Stomach (tissue), 9 donors: Measurements from ENCODE around the gene ACVR1B. TPM values are rescaled to one million over a fixed set of nuclear protein-coding genes. Genes with fewer than 3 reads are reported as not detected.

Experiments used
- DNase-seq, 2 donors: peaks; one replicate each; pipeline versions ENCODE4 v3.0.0 to v3.0.0-alpha.2; 2013 to 2019
- H3K27ac ChIP-seq, 5 donors: fragments of 200-600 bp in 4 of 5; sonication (generic) in 4 of 5; one replicate each; pipeline ENCODE4 v1.5.1; 2013 to 2019; ENCODE audit warnings: mild to moderate bottlenecking in 1 of 5, moderate library complexity in 1 of 5
- H3K27me3 ChIP-seq, 3 donors: fragments of 200-600 bp; sonication (generic); one replicate each; pipeline ENCODE4 v1.5.1; 2017 to 2019; ENCODE audit warnings: mixed run types in 1 of 3
- H3K36me3 ChIP-seq, 4 donors: fragments of 200-600 bp; sonication (generic); 1 replicate in 3 of 4; 2 replicates in 1 of 4; pipeline ENCODE4 v1.5.1; 2016 to 2019
- H3K4me1 ChIP-seq, 4 donors: fragments of 200-600 bp; sonication (generic); one replicate each; pipeline ENCODE4 v1.5.1; 2016 to 2019
- H3K4me3 ChIP-seq, 4 donors: fragments of 200-600 bp; sonication (generic) in 3 of 4; one replicate each; pipeline ENCODE4 v1.5.1; 2016 to 2019; ENCODE audit warnings: mild to moderate bottlenecking in 1 of 4
- H3K9me3 ChIP-seq, 4 donors: fragments of 200-600 bp; sonication (generic); one replicate each; pipeline ENCODE4 v1.5.1; 2016 to 2019
- CTCF ChIP-seq, 7 experiments: fragments of 450-650 bp in 4 of 7; fragments of 200-600 bp in 3 of 7; sonication (generic) in 3 of 7; IDR thresholded peaks; one replicate each; pipeline ENCODE4 v1.5.1; 2016 to 2019; ENCODE audit warnings: antibody characterized with exemption in 7 of 7, control low read depth in 2 of 7, mild to moderate bottlenecking in 1 of 7
- EP300 ChIP-seq: sonication (generic); formaldehyde crosslinking; IDR thresholded peaks from one replicate; pipeline ENCODE4 v1.6.1; 2017; ENCODE audit warnings: antibody characterized with exemption
- POLR2A ChIP-seq, 4 donors: fragments of 450-650 bp; IDR thresholded peaks; one replicate each; pipeline ENCODE4 v1.6.1; 2016; ENCODE audit warnings: antibody characterized with exemption in 4 of 4, control low read depth in 2 of 4, mild to moderate bottlenecking in 1 of 4, moderate library complexity in 1 of 4
- POLR2AphosphoS5 ChIP-seq, 3 donors: sonication (generic); formaldehyde crosslinking; IDR thresholded peaks; one replicate each; pipeline ENCODE4 v1.6.1; 2016; ENCODE audit warnings: antibody characterized with exemption in 3 of 3
- WGBS, 5 donors: extraction: QIAGEN DNeasy Blood & Tissue Kit in 3 of 5; methylation state at CpG; one replicate each; pipeline versions ENCODE4 v1.1.5 to v1.1.7; 2013 to 2018; 5-methylcytosine and 5-hydroxymethylcytosine counted together
- intact Hi-C: fragments of 100-400 bp; cut with DNase I; formaldehyde crosslinking; loops from one replicate; pipeline ENCODE4 v1.15.1; 2023; ENCODE audit warnings: low total_unique reads
- polyA plus RNA-seq, 3 donors: library from polyadenylated mRNA; stranded (reverse); fragments of 200-250 nt; gene quantifications; one replicate each; pipeline ENCODE4 v1.2.3, GENCODE V29; 2013
- total RNA-seq, 5 donors: library from RNA; depleted of rRNA; stranded (reverse); fragments of >200 nt; gene quantifications; one replicate each; pipeline versions ENCODE4 v1.1.0 to v1.2.3, GENCODE V29; 2014 to 2016
- donor health status: healthy with polysubstance abuse.
- donor health status: Bipolar disorder and iron deficiency.
- donor health status: healthy.

The ACVR1B gene
- total and polyA plus RNA-seq, 8 donors, result 8.3 to 53.1 (median 24.5) TPM

DNA sequence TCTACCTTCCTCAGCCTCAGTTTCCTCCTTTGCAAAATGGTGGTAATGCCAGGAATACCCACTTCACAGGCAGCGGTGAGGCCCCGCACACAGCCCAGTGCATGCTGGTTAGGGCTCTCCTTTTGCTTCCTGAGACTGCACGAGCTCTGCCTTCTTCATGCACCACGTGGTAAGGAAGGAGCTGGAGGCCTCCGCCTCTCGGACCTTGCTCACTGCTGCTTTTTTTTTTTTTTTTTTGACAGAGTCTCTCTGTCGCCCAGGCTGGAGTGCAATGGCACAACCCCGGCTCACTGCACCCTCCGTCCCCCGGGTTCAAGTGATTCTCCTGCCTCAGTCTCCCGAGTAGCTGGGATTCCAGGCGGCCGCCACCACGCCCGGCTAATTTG lies 73.3 kb downstream of the ACVR1B start:
- Histone ChIP-seq H3K27me3 (peaks cover 0 to 15% (median 0%) of the 10 kb centered on the region in 3 donors), H3K36me3 (no peaks in the 10 kb centered on the region), H3K27ac (peak overlapping the region; percentile 48 to 89 (median 85)), H3K4me1 (peaks cover 28 to 56% (median 45%) of the 10 kb centered on the region in 4 donors), H3K4me3 (peak overlapping the region in 3 of 4 donors; percentile 21 to 39 (median 38)), H3K9me3 (no peaks in the 10 kb centered on the region)
- no peak for TF ChIP-seq POLR2AphosphoS5 (IDR thresholded peaks at IDR 0.05)
- no peak for TF ChIP-seq POLR2A (IDR thresholded peaks at IDR 0.05)
- no peak for TF ChIP-seq CTCF (IDR thresholded peaks at IDR 0.05)
- TF ChIP-seq EP300, result no peak
- intact Hi-C loops, result loop anchor here (5.0 kb wide), 2 partner anchors 57 to 97 kb away; no protein-coding TSS in a partner anchor
- DNase-seq, result peak in 1 of 2 donors; percentile 82
- 51 to 62% (median 57%) methylated on average over 15 of the region's 15 CpGs for WGBS, 5 donors

- peak overlapping the region in 2 of 4 donors; percentile 21 to 39 for H3K4me3 ChIP-seq
- intact Hi-C loops, result loop anchor here (5.0 kb wide), 2 partner anchors 56 to 96 kb away; no protein-coding TSS in a partner anchor
- TF ChIP-seq POLR2AphosphoS5 (IDR thresholded peaks at IDR 0.05) (peak in 1 of 3 donors; percentile 16), EP300 (no peak), CTCF (IDR thresholded peaks at IDR 0.05) (no peak)
- H3K36me3 ChIP-seq, result no peaks in the 10 kb centered on the region
- H3K9me3 ChIP-seq, result no peaks in the 10 kb centered on the region
- 36 to 63% (median 56%) methylated on average over 5 of the region's 5 CpGs for WGBS, 5 donors
- DNase-seq, result peak in 1 of 2 donors; percentile 46
- H3K27ac ChIP-seq, result peak overlapping the region in 4 of 5 donors; percentile 82 to 89 (median 86)
- peaks cover 28 to 58% (median 44%) of the 10 kb centered on the region in 4 donors for H3K4me1 ChIP-seq
- H3K27me3 ChIP-seq, result peaks cover 0 to 14% (median 0%) of the 10 kb centered on the region in 3 donors
These were observed 74.8 kb downstream of the ACVR1B start for GRCh38 chr12:52026263-52026662.

- H3K4me1 ChIP-seq, result peaks cover 33 to 62% (median 46%) of the 10 kb centered on the region in 4 donors
- no peak for TF ChIP-seq CTCF (IDR thresholded peaks at IDR 0.05)
- peak in 1 of 3 donors; percentile 12 for TF ChIP-seq POLR2AphosphoS5 (IDR thresholded peaks at IDR 0.05)
- TF ChIP-seq EP300, result no peak
- TF ChIP-seq POLR2A (IDR thresholded peaks at IDR 0.05), result no peak
- H3K36me3 ChIP-seq, result no peaks in the 10 kb centered on the region
- H3K9me3 ChIP-seq, result no peaks in the 10 kb centered on the region
- DNase-seq, result no peak
- H3K27me3 ChIP-seq, result peaks cover 0 to 9% (median 0%) of the 10 kb centered on the region in 3 donors
- intact Hi-C loops, result loop anchor here (5.0 kb wide), 2 partner anchors 55 to 95 kb away; no protein-coding TSS in a partner anchor
- WGBS, 5 donors, result 65 to 82% (median 79%) methylated on average over 12 of the region's 12 CpGs; no CpG with 5 or more reads in 1 of the 5 donors
- no peak overlapping the region for H3K4me3 ChIP-seq
- H3K27ac ChIP-seq, result peak overlapping the region in 2 of 5 donors; percentile 85 to 88
These were observed 75.8 kb downstream of the ACVR1B start for GRCh38 chr12:52027085-52027843.

- intact Hi-C loops, result loop anchor here (5.0 kb wide), 2 partner anchors 53 to 93 kb away; no protein-coding TSS in a partner anchor
- no peaks in the 10 kb centered on the region for H3K27me3 ChIP-seq
- H3K36me3 ChIP-seq, result no peaks in the 10 kb centered on the region
- no peak overlapping the region for H3K4me3 ChIP-seq
- TF ChIP-seq POLR2AphosphoS5 (IDR thresholded peaks at IDR 0.05) (no peak), EP300 (no peak), CTCF (IDR thresholded peaks at IDR 0.05) (no peak), POLR2A (IDR thresholded peaks at IDR 0.05) (no peak)
- H3K4me1 ChIP-seq, result peaks cover 18 to 48% (median 38%) of the 10 kb centered on the region in 4 donors
- H3K9me3 ChIP-seq, result no peaks in the 10 kb centered on the region
- peak; percentile 37 to 85 for DNase-seq
- peak overlapping the region in 2 of 5 donors; percentile 15 to 94 for H3K27ac ChIP-seq
- 16 to 36% (median 29%) methylated on average over 4 of the region's 4 CpGs for WGBS, 5 donors
These were observed 78.2 kb downstream of the ACVR1B start for GRCh38 chr12:52029685-52030084.
